SK-N-SH treated with all-trans-retinoic acid at 6 μM for 48 hours (cell line): Measurements from ENCODE around the gene CCSER1.
"Not testable (repeated sequence)": the region's sequence is repeated elsewhere in the genome, so short reads cannot be mapped to it uniquely, and the experiment has no call there.

Source experiments
- ARNTL ChIP-seq: fragments of 450-650 bp; formaldehyde crosslinking; IDR thresholded peaks from 2 replicates; pipeline ENCODE4 v1.5.0; 2020; ENCODE audit warnings: low read depth, mild to moderate bottlenecking, moderate library complexity, borderline replicate concordance
- CSRNP3 ChIP-seq: fragments of 250-450 bp; sonication (Bioruptor Pico); IDR thresholded peaks from 2 replicates; pipeline ENCODE4 v1.5.1; 2021; ENCODE audit warnings: mild to moderate bottlenecking, moderate library complexity
- ISL1 ChIP-seq: fragments of 250-450 bp; sonication (Bioruptor Pico); IDR thresholded peaks from 2 replicates; pipeline ENCODE4 v2.1.2; 2022; ENCODE audit warnings: mild to moderate bottlenecking, moderate library complexity
- POU6F1 ChIP-seq: fragments of 250-450 bp; sonication (Bioruptor Pico); IDR thresholded peaks from 2 replicates; pipeline ENCODE4 v1.8.0; 2021; ENCODE audit warnings: low read depth, mild to moderate bottlenecking, moderate library complexity, borderline replicate concordance
- PPARA ChIP-seq: fragments of 250-450 bp; sonication (Bioruptor Pico); IDR thresholded peaks from 2 replicates; pipeline ENCODE4 v1.5.0; 2020; ENCODE audit warnings: mild to moderate bottlenecking, borderline replicate concordance
- TCF4 ChIP-seq: fragments of 250-450 bp; sonication (Bioruptor Pico); IDR thresholded peaks from 2 replicates; pipeline ENCODE4 v1.8.0; 2021; ENCODE audit warnings: mild to moderate bottlenecking, moderate library complexity, borderline replicate concordance
- ZNF70 ChIP-seq: fragments of 450-650 bp; formaldehyde crosslinking; IDR thresholded peaks from 2 replicates; pipeline ENCODE4 v1.5.0; 2020; ENCODE audit warnings: mild to moderate bottlenecking, moderate library complexity
- TF ChIP-seq, protein P1 (sequence below): fragments of 250-450 bp; sonication (Bioruptor Pico); IDR thresholded peaks from 2 replicates; pipeline ENCODE4 v1.8.0; 2020; ENCODE audit warnings: mild to moderate bottlenecking, moderate library complexity, borderline replicate concordance
- TF ChIP-seq, protein P2 (sequence below): fragments of 250-450 bp; sonication (Bioruptor Pico); IDR thresholded peaks from 2 replicates; pipeline ENCODE4 v1.5.1; 2020; ENCODE audit warnings: low read depth, mild to moderate bottlenecking, moderate library complexity

DNA sequence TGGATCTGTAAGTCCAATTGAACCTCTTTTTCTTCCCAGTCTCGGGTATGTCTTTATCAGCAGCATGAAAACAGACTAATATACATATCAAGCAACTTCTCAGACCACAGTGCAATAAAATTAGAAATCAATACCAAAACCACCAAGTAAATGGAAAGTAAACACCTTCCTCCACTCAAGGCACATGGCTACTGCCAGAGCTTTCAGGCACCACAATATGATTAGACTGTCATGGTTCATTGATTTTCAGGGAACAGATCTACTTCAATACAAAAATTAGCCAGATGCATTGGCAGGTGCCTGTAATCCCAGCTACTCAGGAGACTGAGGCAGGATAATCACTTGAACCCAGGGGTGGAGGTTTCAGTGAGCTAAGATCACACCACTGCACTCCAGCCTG is 776.2 kb downstream of the CCSER1 start:
- TF ChIP-seq POU6F1 (CRISPR knock-in tag); TCF4 (CRISPR knock-in tag); ARNTL (CRISPR knock-in tag); PPARA (CRISPR knock-in tag); CSRNP3; ZNF70; ISL1 (CRISPR knock-in tag): not testable (repeated sequence)
- TF ChIP-seq, protein P1, sequence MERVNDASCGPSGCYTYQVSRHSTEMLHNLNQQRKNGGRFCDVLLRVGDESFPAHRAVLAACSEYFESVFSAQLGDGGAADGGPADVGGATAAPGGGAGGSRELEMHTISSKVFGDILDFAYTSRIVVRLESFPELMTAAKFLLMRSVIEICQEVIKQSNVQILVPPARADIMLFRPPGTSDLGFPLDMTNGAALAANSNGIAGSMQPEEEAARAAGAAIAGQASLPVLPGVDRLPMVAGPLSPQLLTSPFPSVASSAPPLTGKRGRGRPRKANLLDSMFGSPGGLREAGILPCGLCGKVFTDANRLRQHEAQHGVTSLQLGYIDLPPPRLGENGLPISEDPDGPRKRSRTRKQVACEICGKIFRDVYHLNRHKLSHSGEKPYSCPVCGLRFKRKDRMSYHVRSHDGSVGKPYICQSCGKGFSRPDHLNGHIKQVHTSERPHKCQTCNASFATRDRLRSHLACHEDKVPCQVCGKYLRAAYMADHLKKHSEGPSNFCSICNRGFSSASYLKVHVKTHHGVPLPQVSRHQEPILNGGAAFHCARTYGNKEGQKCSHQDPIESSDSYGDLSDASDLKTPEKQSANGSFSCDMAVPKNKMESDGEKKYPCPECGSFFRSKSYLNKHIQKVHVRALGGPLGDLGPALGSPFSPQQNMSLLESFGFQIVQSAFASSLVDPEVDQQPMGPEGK (CRISPR knock-in tag) = not testable (repeated sequence)
- TF ChIP-seq, protein P2, sequence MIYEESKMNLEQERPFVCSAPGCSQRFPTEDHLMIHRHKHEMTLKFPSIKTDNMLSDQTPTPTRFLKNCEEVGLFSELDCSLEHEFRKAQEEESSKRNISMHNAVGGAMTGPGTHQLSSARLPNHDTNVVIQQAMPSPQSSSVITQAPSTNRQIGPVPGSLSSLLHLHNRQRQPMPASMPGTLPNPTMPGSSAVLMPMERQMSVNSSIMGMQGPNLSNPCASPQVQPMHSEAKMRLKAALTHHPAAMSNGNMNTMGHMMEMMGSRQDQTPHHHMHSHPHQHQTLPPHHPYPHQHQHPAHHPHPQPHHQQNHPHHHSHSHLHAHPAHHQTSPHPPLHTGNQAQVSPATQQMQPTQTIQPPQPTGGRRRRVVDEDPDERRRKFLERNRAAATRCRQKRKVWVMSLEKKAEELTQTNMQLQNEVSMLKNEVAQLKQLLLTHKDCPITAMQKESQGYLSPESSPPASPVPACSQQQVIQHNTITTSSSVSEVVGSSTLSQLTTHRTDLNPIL (CRISPR knock-in tag) = not testable (repeated sequence)
